Caco-2 (cell line): ENCODE data around the gene LRCH3. TPM values are rescaled to one million over a fixed set of nuclear protein-coding genes. Genes with fewer than 3 reads are reported as not detected.
A peak's percentile ranks its signal among the peaks of the same experiment; 100 is the strongest.
"Not testable (repeated sequence)": the region's sequence is repeated elsewhere in the genome, so short reads cannot be mapped to it uniquely, and the experiment has no call there.

Experiments used
- BruUV-seq: library from RNA; stranded (reverse); fragments of 400-500 nt; replicated peaks from 2 replicates; lab custom pipeline; 2021; lab: Mats Ljungman, UMichigan
- CTCF ChIA-PET: fragments of 300-600 bp; sonication (Branson Sonifier 250); formaldehyde crosslinking; loops from one replicate; lab custom pipeline; 2022; ENCODE audit warnings: antibody characterized with exemption; lab: Charles Lee
- POLR2A ChIA-PET: fragments of 300-600 bp; sonication (Branson Sonifier 250); formaldehyde crosslinking; loops from one replicate; lab custom pipeline; 2022; ENCODE audit warnings: antibody characterized with exemption; lab: Charles Lee
- DNase-seq, 2 experiments: peaks; one replicate each; pipeline versions ENCODE4 v3.0.0 to v3.0.0-alpha.2; 2020 to 2022
- H3K27me3 ChIP-seq: replicated peaks from 2 replicates; pipeline ENCODE4 v1.6.0; 2011; ENCODE audit warnings: low read length; ENCODE audit not compliant: control insufficient read depth, insufficient read depth
- H3K36me3 ChIP-seq: 2 replicates; pipeline ENCODE4 v1.5.1; 2011; ENCODE audit warnings: low read length; ENCODE audit not compliant: control insufficient read depth, insufficient read depth
- H3K4me1 ChIP-seq: fragments of 250-450 bp; sonication (Bioruptor Pico); 2 replicates; pipeline ENCODE4 v1.5.1; 2020; ENCODE audit warnings: mild to moderate bottlenecking
- H3K4me3 ChIP-seq: 2 replicates; pipeline ENCODE4 v1.5.1; 2011; ENCODE audit warnings: low read depth, mild to moderate bottlenecking, control low read depth, low read length
- H3K9me3 ChIP-seq: fragments of 250-450 bp; sonication (Bioruptor Pico); 2 replicates; pipeline ENCODE4 v1.5.1; 2020; ENCODE audit warnings: mild to moderate bottlenecking, moderate library complexity
- H3K27ac Mint-ChIP-seq: one replicate; pipeline ENCODE4 v1.8.0; 2022; ENCODE audit warnings: mixed read lengths; ENCODE audit not compliant: unreplicated experiment
- H3K27me3 Mint-ChIP-seq: one replicate; pipeline ENCODE4 v1.8.0; 2022; ENCODE audit warnings: mixed read lengths; ENCODE audit not compliant: insufficient read depth, unreplicated experiment
- H3K36me3 Mint-ChIP-seq: one replicate; pipeline ENCODE4 v1.8.0; 2022; ENCODE audit warnings: mild to moderate bottlenecking, mixed read lengths; ENCODE audit not compliant: insufficient read depth, unreplicated experiment
- H3K4me1 Mint-ChIP-seq: one replicate; pipeline ENCODE4 v1.8.0; 2022; ENCODE audit warnings: low read depth, mixed read lengths; ENCODE audit not compliant: unreplicated experiment
- H3K4me3 Mint-ChIP-seq: one replicate; pipeline ENCODE4 v1.8.0; 2022; ENCODE audit warnings: mild to moderate bottlenecking, moderate library complexity, mixed read lengths; ENCODE audit not compliant: unreplicated experiment
- H3K9me3 Mint-ChIP-seq: one replicate; pipeline ENCODE4 v1.8.0; 2022; ENCODE audit warnings: mixed read lengths; ENCODE audit not compliant: unreplicated experiment
- CTCF ChIP-seq, 2 experiments: fragments of 200-600 bp in 1 of 2; IDR thresholded peaks; 1 replicate in 1 of 2; 2 replicates in 1 of 2; pipeline versions ENCODE4 v1.5.1 to v1.8.0; 2011 to 2022; ENCODE audit warnings: antibody characterized with exemption in 1 of 2, control low read depth in 1 of 2, inconsistent platforms in 1 of 2, low read depth in 1 of 2, low read length in 1 of 2, mild to moderate bottlenecking in 1 of 2, moderate library complexity in 1 of 2; ENCODE audit not compliant: insufficient read depth in 1 of 2, severe bottlenecking in 1 of 2, unreplicated experiment in 1 of 2
- intact Hi-C: fragments of 100-400 bp; cut with micrococcal nuclease; formaldehyde crosslinking; loops from one replicate; pipeline ENCODE4 v1.10.0; 2022; ENCODE audit not compliant: unreplicated experiment
- total RNA-seq: library from RNA; stranded (reverse); gene quantifications from 2 replicates; pipeline ENCODE4 v1.2.3, GENCODE V29; 2022

LRCH3 gene
- total RNA-seq, 1 experiment from 2014 or later = 38.7 TPM

- Mint-ChIP-seq H3K36me3 (no peaks in the 10 kb centered on the region), H3K27me3 (no peaks in the 10 kb centered on the region), H3K4me1 (no peaks in the 10 kb centered on the region), H3K9me3 (no peaks in the 10 kb centered on the region), H3K4me3 (no peak overlapping the region), H3K27ac (no peak overlapping the region)
- Histone ChIP-seq H3K27me3 (no peaks in the 10 kb centered on the region), H3K36me3 (no peaks in the 10 kb centered on the region), H3K4me3 (no peak overlapping the region), H3K4me1 (no peaks in the 10 kb centered on the region), H3K9me3 (no peaks in the 10 kb centered on the region)
- peak in 1 of 2 experiments; percentile 30 for TF ChIP-seq CTCF (IDR thresholded peaks at IDR 0.05; ENCODE audit: insufficient read depth in 1 of 2, low read depth in 1 of 2, low read length in 1 of 2, severe bottlenecking in 1 of 2, unreplicated experiment in 1 of 2)
- no peak for DNase-seq
- ChIA-PET CTCF (no interaction called here), POLR2A (no interaction called here)
- BruUV-seq = no TSS peak
- intact Hi-C loops = no loop called here
Observed at GRCh38 chr3:197926418-197926817, 135.4 kb downstream of the LRCH3 start.

- DNase-seq, H3K36me3 ChIP-seq, H3K27me3 Mint-ChIP-seq, H3K9me3 Mint-ChIP-seq, H3K4me3 Mint-ChIP-seq, H3K4me1 Mint-ChIP-seq, H3K4me1 ChIP-seq, CTCF ChIA-PET, intact Hi-C loops, POLR2A ChIA-PET, BruUV-seq, H3K27ac Mint-ChIP-seq, H3K4me3 ChIP-seq, H3K36me3 Mint-ChIP-seq, H3K27me3 ChIP-seq, H3K9me3 ChIP-seq: not testable (repeated sequence)
Observed at GRCh38 chr3:197927578-197927977, 136.5 kb downstream of the LRCH3 start.

GRCh38 chr3:197936819-197937384 is 145.8 kb downstream of the LRCH3 start:
- H3K36me3 Mint-ChIP-seq = no peaks in the 10 kb centered on the region
- CTCF ChIA-PET = no interaction called here
- Histone ChIP-seq H3K27me3 (no peaks in the 10 kb centered on the region), H3K4me3 (no peak overlapping the region), H3K9me3 (no peaks in the 10 kb centered on the region), H3K4me1 (no peaks in the 10 kb centered on the region), H3K36me3 (no peaks in the 10 kb centered on the region)
- BruUV-seq = no TSS peak
- TF ChIP-seq CTCF (IDR thresholded peaks at IDR 0.05; ENCODE audit: insufficient read depth in 1 of 2, low read depth in 1 of 2, low read length in 1 of 2, severe bottlenecking in 1 of 2, unreplicated experiment in 1 of 2) = no peak
- no peaks in the 10 kb centered on the region for H3K9me3 Mint-ChIP-seq
- intact Hi-C loops = no loop called here
- H3K4me3 Mint-ChIP-seq = no peak overlapping the region
- H3K27ac Mint-ChIP-seq = no peak overlapping the region
- no peaks in the 10 kb centered on the region for H3K4me1 Mint-ChIP-seq
- no peak for DNase-seq
- POLR2A ChIA-PET = no interaction called here
- peaks cover 3% of the 10 kb centered on the region for H3K27me3 Mint-ChIP-seq

Other genes starting within 250 kb of the LRCH3 start
- 41.8 and 43.8 TPM in 2 replicates for gene BDH1, start 235.3 kb upstream of the LRCH3 start, total RNA-seq
- 10.6 and 14.5 TPM in 2 replicates for gene RUBCN, start 54.4 kb upstream of the LRCH3 start, total RNA-seq
- 39.5 and 41.6 TPM in 2 replicates for gene FYTTD1, start 41.4 kb upstream of the LRCH3 start, total RNA-seq
- 880 and 900 TPM in 2 replicates for gene RPL35A, start 158.9 kb downstream of the LRCH3 start, total RNA-seq
- 2.4 and 2.5 TPM in 2 replicates for gene LMLN, start 169.0 kb downstream of the LRCH3 start, total RNA-seq